ENCODE data around the gene SLC35E1. TPM values are rescaled to one million over a fixed set of nuclear protein-coding genes. Genes with fewer than 3 reads are reported as not detected.

SLC35E1 gene
- 10 to 100 TPM; 60.1 to 62.4 TPM for total RNA-seq

DNA sequence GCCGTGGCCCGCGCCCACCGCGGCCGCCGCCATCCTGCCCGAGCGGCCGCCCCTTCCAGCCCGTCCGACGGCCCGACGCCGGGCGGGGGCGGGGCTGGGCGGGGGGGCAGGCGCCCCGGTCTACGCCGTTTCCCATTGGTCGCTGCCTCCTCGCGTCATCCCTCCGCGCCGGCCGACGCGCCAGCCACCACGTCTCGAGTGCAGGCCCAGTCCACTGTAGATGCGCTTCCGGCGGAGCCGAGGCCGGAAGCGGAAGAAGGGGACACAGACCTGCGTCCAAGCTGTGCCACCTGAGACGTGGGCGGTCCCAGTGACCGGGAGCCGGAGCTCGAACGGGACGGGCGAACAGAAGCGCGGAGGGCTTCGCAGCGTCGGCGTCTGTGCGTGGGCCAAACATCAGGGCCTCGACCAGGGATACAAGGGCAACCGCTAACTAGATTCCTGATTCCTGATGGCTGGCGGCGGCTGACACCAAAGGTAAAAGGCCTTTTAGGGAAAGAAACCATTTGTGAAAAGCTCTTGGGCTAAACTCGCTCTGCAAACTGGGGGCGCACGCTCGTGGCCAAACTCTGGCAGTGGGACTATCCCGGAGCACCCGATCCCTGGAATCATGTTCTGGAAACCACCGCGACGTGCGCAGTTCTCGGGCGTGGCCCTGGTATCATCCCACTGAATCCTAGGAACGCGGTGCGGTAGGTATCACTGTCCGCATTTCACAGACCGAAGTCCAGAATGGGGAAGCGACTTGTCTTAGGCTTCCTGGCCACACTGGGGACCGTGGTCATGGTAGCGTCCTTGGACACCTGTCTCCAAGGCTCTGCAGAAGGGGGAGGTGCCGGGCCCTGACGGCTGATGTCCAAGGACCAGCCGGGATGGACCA is at the start of gene SLC35E1:
Gene SLC35E1, minus strand, starts transcription at position 84 of the 880 bp plus-strand sequence. Its CDS starts 51 bp downstream, at position 33.
- Mint-ChIP-seq H3K27ac (peak within 1 kb of the TSS; percentile 99), H3K9me3 (no peaks in the 10 kb centered on the region), H3K27me3 (no peaks in the 10 kb centered on the region), H3K36me3 (ENCODE audit: low read depth) (peaks cover 56% of the 10 kb centered on the region), H3K4me1 (ENCODE audit: low read depth) (peaks cover 54% of the 10 kb centered on the region), H3K4me3 (peak within 1 kb of the TSS; percentile 100)
- DNase-seq (peak; percentile 94), ATAC-seq (peak; percentile 93)
- intact Hi-C loops (cut with micrococcal nuclease), result no loop called here
- TF ChIP-seq, protein P1, sequence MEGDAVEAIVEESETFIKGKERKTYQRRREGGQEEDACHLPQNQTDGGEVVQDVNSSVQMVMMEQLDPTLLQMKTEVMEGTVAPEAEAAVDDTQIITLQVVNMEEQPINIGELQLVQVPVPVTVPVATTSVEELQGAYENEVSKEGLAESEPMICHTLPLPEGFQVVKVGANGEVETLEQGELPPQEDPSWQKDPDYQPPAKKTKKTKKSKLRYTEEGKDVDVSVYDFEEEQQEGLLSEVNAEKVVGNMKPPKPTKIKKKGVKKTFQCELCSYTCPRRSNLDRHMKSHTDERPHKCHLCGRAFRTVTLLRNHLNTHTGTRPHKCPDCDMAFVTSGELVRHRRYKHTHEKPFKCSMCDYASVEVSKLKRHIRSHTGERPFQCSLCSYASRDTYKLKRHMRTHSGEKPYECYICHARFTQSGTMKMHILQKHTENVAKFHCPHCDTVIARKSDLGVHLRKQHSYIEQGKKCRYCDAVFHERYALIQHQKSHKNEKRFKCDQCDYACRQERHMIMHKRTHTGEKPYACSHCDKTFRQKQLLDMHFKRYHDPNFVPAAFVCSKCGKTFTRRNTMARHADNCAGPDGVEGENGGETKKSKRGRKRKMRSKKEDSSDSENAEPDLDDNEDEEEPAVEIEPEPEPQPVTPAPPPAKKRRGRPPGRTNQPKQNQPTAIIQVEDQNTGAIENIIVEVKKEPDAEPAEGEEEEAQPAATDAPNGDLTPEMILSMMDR (IDR thresholded peaks at IDR 0.05), result no peak
- POLR2A ChIA-PET, result interaction anchor here (0.6 to 9.4 kb wide), 4 partner anchors 10 to 56 kb away, joined by 3 to 84 read pairs (median 8); partner anchors contain the start of gene MED26
- CTCF ChIA-PET, result interaction anchor here (1.0 to 2.1 kb wide), 2 partner anchors 11 to 19 kb away, joined by 3 to 14 read pairs; no protein-coding TSS in a partner anchor

DNA sequence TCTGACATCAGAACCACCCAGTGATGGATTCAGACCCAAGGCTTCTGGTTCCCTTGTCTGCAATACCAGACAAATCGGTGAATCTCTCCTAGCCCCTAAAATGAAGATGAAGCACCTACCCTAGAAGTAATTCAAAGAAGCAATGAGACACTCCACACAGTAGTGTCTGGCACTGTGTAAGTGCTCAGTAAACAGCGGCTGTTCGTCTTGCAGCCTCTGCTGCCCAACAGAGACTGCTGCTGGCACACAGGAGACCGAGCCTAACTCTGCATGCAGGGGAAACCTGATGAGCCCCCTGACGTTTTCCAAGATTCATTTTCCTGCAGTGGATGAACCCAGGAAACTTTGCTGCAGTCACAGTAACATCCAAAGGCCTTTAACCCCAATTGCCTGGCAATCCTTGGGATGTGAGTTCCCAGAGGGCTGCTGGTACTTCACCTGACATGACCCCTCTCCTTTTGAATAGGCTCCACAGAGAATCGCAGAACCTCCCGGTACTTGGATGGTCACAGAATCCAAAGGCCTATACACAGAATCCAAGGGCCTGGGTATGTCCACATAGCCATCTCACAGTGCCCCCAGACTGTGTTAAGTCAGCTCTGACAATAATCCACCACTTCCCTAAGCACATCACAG is 49.1 kb upstream of the SLC35E1 start:
- DNase-seq (no peak), ATAC-seq (no peak)
- peaks cover 75% of the 10 kb centered on the region for H3K4me1 Mint-ChIP-seq (ENCODE audit: low read depth)
- H3K27me3 Mint-ChIP-seq, result no peaks in the 10 kb centered on the region
- H3K4me3 Mint-ChIP-seq, result no peak overlapping the region
- ChIA-PET CTCF (interaction anchor here (0.6 kb wide), 1 partner anchor 884 kb away, joined by 3 read pairs; the partner anchor contains the start of gene OR10H3), POLR2A (interaction anchor here (0.6 to 1.5 kb wide), 4 partner anchors 10 to 29 kb away, joined by 3 to 4 read pairs (median 3); no protein-coding TSS in a partner anchor)
- TF ChIP-seq, protein P1 (IDR thresholded peaks at IDR 0.05), result no peak
- H3K36me3 Mint-ChIP-seq (ENCODE audit: low read depth), result peaks cover 24% of the 10 kb centered on the region
- H3K27ac Mint-ChIP-seq, result no peak overlapping the region
- H3K9me3 Mint-ChIP-seq, result no peaks in the 10 kb centered on the region
- intact Hi-C loops (cut with micrococcal nuclease), result no loop called here

- Mint-ChIP-seq H3K4me3 (no peak overlapping the region), H3K4me1 (ENCODE audit: low read depth) (peaks cover 74% of the 10 kb centered on the region), H3K27me3 (no peaks in the 10 kb centered on the region), H3K27ac (no peak overlapping the region), H3K36me3 (ENCODE audit: low read depth) (peaks cover 18% of the 10 kb centered on the region), H3K9me3 (no peaks in the 10 kb centered on the region)
- DNase-seq, result no peak
- TF ChIP-seq, protein P1 (IDR thresholded peaks at IDR 0.05), result no peak
- POLR2A ChIA-PET, result interaction anchor here (1.0 kb wide), 1 partner anchor 11 kb away, joined by 3 read pairs; no protein-coding TSS in a partner anchor
- intact Hi-C loops (cut with micrococcal nuclease), result no loop called here
- CTCF ChIA-PET, result no interaction called here
- no peak for ATAC-seq
These were observed 48.4 kb upstream of the SLC35E1 start for GRCh38 chr19:16620584-16620983.

DNA sequence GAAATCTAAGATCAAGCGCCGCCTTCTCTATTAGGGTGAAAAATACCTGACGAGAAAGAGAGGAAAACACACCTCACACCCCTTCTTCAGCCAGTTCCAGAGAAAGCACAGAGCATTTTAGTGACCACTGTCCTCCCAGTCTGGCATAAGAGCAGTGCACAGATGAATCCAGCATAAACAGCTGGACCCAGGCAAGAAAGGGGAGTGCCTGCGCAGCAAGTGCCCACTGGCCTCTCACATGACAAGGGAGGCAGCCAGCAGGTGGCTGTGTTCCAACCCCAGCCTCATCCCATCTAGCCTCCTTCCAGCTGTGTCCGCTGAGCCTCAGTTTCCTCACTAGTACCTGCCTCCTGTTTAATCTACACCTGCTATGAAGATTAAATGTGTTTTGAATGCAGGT is 47.8 kb upstream of the SLC35E1 start:
- Mint-ChIP-seq H3K4me3 (no peak overlapping the region), H3K4me1 (ENCODE audit: low read depth) (peaks cover 72% of the 10 kb centered on the region), H3K36me3 (ENCODE audit: low read depth) (peaks cover 13% of the 10 kb centered on the region), H3K27me3 (no peaks in the 10 kb centered on the region), H3K27ac (no peak overlapping the region), H3K9me3 (no peaks in the 10 kb centered on the region)
- TF ChIP-seq, protein P1 (IDR thresholded peaks at IDR 0.05), result no peak
- ChIA-PET CTCF (no interaction called here), POLR2A (no interaction called here)
- no peak for ATAC-seq
- no peak for DNase-seq
- intact Hi-C loops (cut with micrococcal nuclease), result no loop called here
